GM23338 (cell line): ENCODE data around the gene KREMEN2. TPM values are rescaled to one million over a fixed set of nuclear protein-coding genes. Genes with fewer than 3 reads are reported as not detected.

ENCODE experiments used
- ATAC-seq: fragments of 200-7000 bp; cut with Tn5 transposase; 3 replicates; pipeline ENCODE4 v1.9.1; 2020
- DNase-seq: peaks from one replicate; pipeline ENCODE4 v3.0.0-alpha.2; 2015; ENCODE audit warnings: low spot score
- H2AFZ ChIP-seq: fragments of 200-600 bp; sonication (generic); 2 replicates; pipeline ENCODE4 v1.8.0; 2016; ENCODE audit warnings: antibody characterized with exemption, mild to moderate bottlenecking, moderate library complexity
- H3F3A ChIP-seq: fragments of 200-600 bp; sonication (generic); replicated peaks from 2 replicates; pipeline ENCODE4 v1.8.0; 2017; ENCODE audit warnings: antibody characterized with exemption, mixed run types, low read depth
- H3K27ac ChIP-seq: fragments of 200-600 bp; sonication (generic); 2 replicates; pipeline ENCODE4 v1.6.1; 2016; ENCODE audit warnings: low read depth
- H3K27me3 ChIP-seq: fragments of 200-600 bp; sonication (generic); 2 replicates; pipeline ENCODE4 v1.8.0; 2016; ENCODE audit warnings: mild to moderate bottlenecking, mixed run types, moderate library complexity; ENCODE audit not compliant: insufficient read depth
- H3K36me3 ChIP-seq: fragments of 200-600 bp; sonication (generic); 2 replicates; pipeline ENCODE4 v1.8.0; 2016; ENCODE audit warnings: mild to moderate bottlenecking; ENCODE audit not compliant: insufficient read depth
- H3K4me1 ChIP-seq: fragments of 200-600 bp; sonication (generic); 2 replicates; pipeline ENCODE4 v1.8.0; 2016; ENCODE audit warnings: mild to moderate bottlenecking, moderate library complexity; ENCODE audit not compliant: insufficient read depth
- H3K4me2 ChIP-seq: fragments of 200-600 bp; sonication (generic); 2 replicates; pipeline ENCODE4 v1.7.1; 2017; ENCODE audit warnings: mixed run types
- H3K4me3 ChIP-seq: fragments of 200-600 bp; sonication (generic); 2 replicates; pipeline ENCODE4 v1.6.1; 2016; ENCODE audit warnings: mixed run types
- H3K79me2 ChIP-seq: fragments of 200-600 bp; sonication (generic); replicated peaks from 2 replicates; pipeline ENCODE4 v1.8.0; 2017; ENCODE audit warnings: mild to moderate bottlenecking; ENCODE audit not compliant: insufficient read depth
- H3K9me2 ChIP-seq: fragments of 200-600 bp; sonication (generic); 2 replicates; pipeline ENCODE4 v1.8.0; 2017; ENCODE audit not compliant: insufficient read depth
- H4K20me1 ChIP-seq: fragments of 200-600 bp; sonication (generic); replicated peaks from 2 replicates; pipeline ENCODE4 v1.8.0; 2017; ENCODE audit warnings: mild to moderate bottlenecking; ENCODE audit not compliant: insufficient read depth
- H3K27ac Mint-ChIP-seq: 2 replicates; pipeline ENCODE4 v1.8.0; 2020; ENCODE audit warnings: inconsistent platforms, mild to moderate bottlenecking, moderate library complexity, mixed read lengths
- H3K27me3 Mint-ChIP-seq: 3 replicates; pipeline ENCODE4 v1.8.0; 2022; ENCODE audit warnings: low read depth, mild to moderate bottlenecking, moderate library complexity, mixed read lengths, inconsistent platforms; ENCODE audit not compliant: insufficient read depth, poor library complexity
- H3K36me3 Mint-ChIP-seq: 3 replicates; pipeline ENCODE4 v1.8.0; 2021; ENCODE audit warnings: low read depth, mild to moderate bottlenecking, inconsistent platforms, moderate library complexity, mixed read lengths
- H3K4me1 Mint-ChIP-seq: 3 replicates; pipeline ENCODE4 v1.8.0; 2020; ENCODE audit warnings: mild to moderate bottlenecking, inconsistent platforms, mixed read lengths
- H3K4me3 Mint-ChIP-seq: 3 replicates; pipeline ENCODE4 v1.8.0; 2021; ENCODE audit warnings: moderate library complexity, mild to moderate bottlenecking, inconsistent platforms, mixed read lengths
- H3K9me3 Mint-ChIP-seq: 3 replicates; pipeline ENCODE4 v1.8.0; 2020; ENCODE audit warnings: moderate library complexity, mild to moderate bottlenecking, inconsistent platforms, mixed read lengths
- CREB1 ChIP-seq: fragments of 250-450 bp; sonication (Bioruptor Pico); IDR thresholded peaks from 2 replicates; pipeline ENCODE4 v1.5.0; 2020; ENCODE audit warnings: low read depth, mild to moderate bottlenecking, moderate library complexity
- CTCF ChIP-seq, 2 experiments: fragments of 200-600 bp in 1 of 2; sonication (generic) in 1 of 2; conservative IDR thresholded peaks; 2 replicates each; pipeline versions ENCODE4 v1.5.1 to v1.6.1; 2016 to 2017; ENCODE audit warnings: antibody characterized with exemption in 2 of 2, low read depth in 2 of 2, mild to moderate bottlenecking in 2 of 2, moderate library complexity in 1 of 2
- ETS1 ChIP-seq: IDR thresholded peaks from 2 replicates; pipeline ENCODE4 v1.6.1; 2016; ENCODE audit warnings: antibody characterized with exemption
- EZH2 ChIP-seq: fragments of 200-600 bp; sonication (generic); IDR thresholded peaks from one replicate; pipeline ENCODE4 v1.8.0; 2017; ENCODE audit warnings: antibody characterized with exemption, mild to moderate bottlenecking, low read depth; ENCODE audit not compliant: unreplicated experiment
- EZH2phosphoT487 ChIP-seq: fragments of 200-600 bp; sonication (generic); IDR thresholded peaks from one replicate; pipeline ENCODE4 v1.8.1; 2018; ENCODE audit warnings: antibody characterized with exemption; ENCODE audit not compliant: unreplicated experiment
- JUNB ChIP-seq: IDR thresholded peaks from one replicate; pipeline ENCODE4 v1.6.1; 2016; ENCODE audit warnings: antibody characterized with exemption; ENCODE audit not compliant: unreplicated experiment
- POLR2AphosphoS5 ChIP-seq: IDR thresholded peaks from 2 replicates; pipeline ENCODE4 v1.6.1; 2016; ENCODE audit warnings: antibody characterized with exemption, low read depth
- REST ChIP-seq: IDR thresholded peaks from one replicate; pipeline ENCODE4 v1.6.1; 2018; ENCODE audit warnings: antibody characterized with exemption; ENCODE audit not compliant: unreplicated experiment
- ZNF462 ChIP-seq: fragments of 250-450 bp; sonication (Bioruptor Pico); IDR thresholded peaks from 2 replicates; pipeline ENCODE4 v1.5.0; 2020; ENCODE audit warnings: mild to moderate bottlenecking, moderate library complexity
- polyA plus RNA-seq: library from polyadenylated mRNA; unstranded; fragments of >200 nt; fragmentation: Nextera tagmentation; extraction: Ambion mirVana; gene quantifications from 2 replicates; pipeline ENCODE4 v1.2.1, GENCODE V29; 2016
- total RNA-seq: library from RNA; depleted of rRNA; stranded (reverse); fragments of >200 nt; shearing (Covaris generic); gene quantifications from 2 replicates; pipeline ENCODE4 v1.2.3, GENCODE V29; 2014

The KREMEN2 gene
- total and polyA plus RNA-seq, 2 experiments from 2014 or later, result 4.9 to 16.1 TPM

- TF ChIP-seq EZH2 (no peak), POLR2AphosphoS5 (peak; percentile 64; the same call in 1 of the 2 replicates), CREB1 (CRISPR knock-in tag) (0 out of 2 replicates have a peak, but pooled peaks have one; percentile 17), ETS1 (0 out of 2 replicates have a peak, but pooled peaks have one; percentile 17), REST (peak; percentile 33), CTCF (conservative IDR thresholded peaks at IDR 0.05; ENCODE audit: low read depth in 2 of 2) (no peak), EZH2phosphoT487 (no peak), ZNF462 (no peak), JUNB (no peak)
- Histone ChIP-seq H3K79me2 (no peaks in the 10 kb centered on the region; the same call in 1 of the 2 replicates), H3F3A (peaks cover 58% of the 10 kb centered on the region), H3K27ac (peak overlapping the region; percentile 100), H2AFZ (no peak overlapping the region), H3K36me3 (no peaks in the 10 kb centered on the region), H3K9me2 (no peaks in the 10 kb centered on the region), H4K20me1 (peaks cover 1% of the 10 kb centered on the region; the same call in 1 of the 2 replicates), H3K4me3 (peak overlapping the region; percentile 55), H3K4me1 (peaks cover 82% of the 10 kb centered on the region), H3K27me3 (peaks cover 11% of the 10 kb centered on the region), H3K4me2 (peak overlapping the region; percentile 84)
- H3K27me3 Mint-ChIP-seq, result peaks cover 54% of the 10 kb centered on the region
- no peaks in the 10 kb centered on the region for H3K9me3 Mint-ChIP-seq
- H3K36me3 Mint-ChIP-seq, result peaks cover 18% of the 10 kb centered on the region
- DNase-seq, result peak; percentile 97
- peak; percentile 20 for ATAC-seq
- H3K4me1 Mint-ChIP-seq, result peaks cover 66% of the 10 kb centered on the region
- peak overlapping the region; percentile 82 for H3K4me3 Mint-ChIP-seq
- peak overlapping the region; percentile 100 for H3K27ac Mint-ChIP-seq
Measured at GRCh38 chr16:3009568-3010390, 45.7 kb downstream of the KREMEN2 start.
